H7 (cell line): ENCODE data around the gene CLIP1. TPM values are rescaled to one million over a fixed set of nuclear protein-coding genes. Genes with fewer than 3 reads are reported as not detected.

Source experiments
- DNase-seq: peaks from one replicate; pipeline ENCODE4 v3.0.0; 2012
- H3K27me3 ChIP-seq: 2 replicates; pipeline ENCODE4 v1.6.0; 2011; ENCODE audit warnings: mild to moderate bottlenecking, low read length; ENCODE audit not compliant: control insufficient read depth, insufficient read depth
- H3K36me3 ChIP-seq: replicated peaks from 2 replicates; pipeline ENCODE4 v1.5.1; 2011; ENCODE audit warnings: low read length; ENCODE audit not compliant: control insufficient read depth, insufficient read depth
- H3K4me3 ChIP-seq: 2 replicates; pipeline ENCODE4 v1.5.1; 2011; ENCODE audit warnings: low read depth, mild to moderate bottlenecking, control low read depth, low read length, moderate library complexity; ENCODE audit not compliant: insufficient read depth
- total RNA-seq: library from RNA; depleted of rRNA; stranded (reverse); fragments of >200 nt; shearing (Covaris generic); gene quantifications from 2 replicates; pipeline ENCODE4 v1.2.3, GENCODE V29; 2014

The CLIP1 gene
- total RNA-seq, 1 experiment from 2014 or later, result 21.7 TPM

GRCh38 chr12:122336015-122336946 lies 86.2 kb downstream of the CLIP1 start:
- no peaks in the 10 kb centered on the region for H3K27me3 ChIP-seq
- no peak overlapping the region for H3K4me3 ChIP-seq
- DNase-seq, result peak; percentile 61
- H3K36me3 ChIP-seq, result peaks cover 5% of the 10 kb centered on the region

- H3K27me3 ChIP-seq, result no peaks in the 10 kb centered on the region
- DNase-seq, result no peak
- H3K4me3 ChIP-seq, result no peak overlapping the region
- H3K36me3 ChIP-seq, result peaks cover 5% of the 10 kb centered on the region
Observed at GRCh38 chr12:122333142-122334087, 89.1 kb downstream of the CLIP1 start.

GRCh38 chr12:122327494-122328385 lies 94.7 kb downstream of the CLIP1 start:
- Histone ChIP-seq H3K27me3 (no peaks in the 10 kb centered on the region), H3K36me3 (peaks cover 2% of the 10 kb centered on the region)
- no peak for DNase-seq

GRCh38 chr12:122327014-122327413 lies 95.5 kb downstream of the CLIP1 start:
- H3K27me3 ChIP-seq, result no peaks in the 10 kb centered on the region
- no peak for DNase-seq
- H3K4me3 ChIP-seq, result no peak overlapping the region
- peaks cover 2% of the 10 kb centered on the region for H3K36me3 ChIP-seq

More at GRCh38 chr12:122327494-122328385, 94.7 kb downstream of the CLIP1 start:
- no peak overlapping the region for H3K4me3 ChIP-seq

GRCh38 chr12:122326586-122326985 lies 95.9 kb downstream of the CLIP1 start:
- H3K36me3 ChIP-seq, result peaks cover 2% of the 10 kb centered on the region
- no peaks in the 10 kb centered on the region for H3K27me3 ChIP-seq
- DNase-seq, result no peak
- no peak overlapping the region for H3K4me3 ChIP-seq

GRCh38 chr12:122323311-122324019 lies 99.0 kb downstream of the CLIP1 start:
- Histone ChIP-seq H3K36me3 (peaks cover 2% of the 10 kb centered on the region), H3K27me3 (no peaks in the 10 kb centered on the region), H3K4me3 (no peak overlapping the region)
- no peak for DNase-seq

- no peaks in the 10 kb centered on the region; the same call in 1 of the 2 replicates for H3K36me3 ChIP-seq
- DNase-seq, result no peak
- H3K4me3 ChIP-seq, result no peak overlapping the region
- no peaks in the 10 kb centered on the region for H3K27me3 ChIP-seq
Observed at GRCh38 chr12:122322501-122322900, 100.0 kb downstream of the CLIP1 start.

GRCh38 chr12:122318607-122319605 lies 103.6 kb downstream of the CLIP1 start:
- H3K36me3 ChIP-seq, result no peaks in the 10 kb centered on the region
- no peak overlapping the region for H3K4me3 ChIP-seq
- H3K27me3 ChIP-seq, result no peaks in the 10 kb centered on the region
- no peak for DNase-seq

- no peaks in the 10 kb centered on the region for H3K36me3 ChIP-seq
- H3K4me3 ChIP-seq, result no peak overlapping the region
- no peaks in the 10 kb centered on the region for H3K27me3 ChIP-seq
- DNase-seq, result no peak
Observed at GRCh38 chr12:122312926-122313325, 109.5 kb downstream of the CLIP1 start.

- no peaks in the 10 kb centered on the region for H3K36me3 ChIP-seq
- no peak overlapping the region for H3K4me3 ChIP-seq
- no peaks in the 10 kb centered on the region for H3K27me3 ChIP-seq
- DNase-seq, result no peak
Observed at GRCh38 chr12:122311696-122312095, 110.8 kb downstream of the CLIP1 start.

- Histone ChIP-seq H3K4me3 (no peak overlapping the region), H3K36me3 (no peaks in the 10 kb centered on the region), H3K27me3 (no peaks in the 10 kb centered on the region)
- no peak for DNase-seq
Observed at GRCh38 chr12:122310626-122311333, 111.7 kb downstream of the CLIP1 start.

GRCh38 chr12:122309564-122310121 lies 112.8 kb downstream of the CLIP1 start:
- Histone ChIP-seq H3K27me3 (no peaks in the 10 kb centered on the region), H3K4me3 (no peak overlapping the region), H3K36me3 (no peaks in the 10 kb centered on the region)
- no peak for DNase-seq
